H1 (cell line): Measurements from ENCODE around the gene SIGLEC12. TPM values are rescaled to one million over a fixed set of nuclear protein-coding genes. Genes with fewer than 3 reads are reported as not detected.

ENCODE experiments used
- CTCF ChIA-PET: fragments of 300-600 bp; sonication (Branson Sonifier 250); formaldehyde crosslinking; loops from one replicate; lab custom pipeline; 2021; ENCODE audit not compliant: partially characterized antibody; lab: Charles Lee
- POLR2A ChIA-PET: fragments of 300-600 bp; sonication (Branson Sonifier 250); formaldehyde crosslinking; loops from one replicate; lab custom pipeline; 2021; ENCODE audit warnings: inconsistent platforms; ENCODE audit not compliant: partially characterized antibody; lab: Charles Lee
- DNase-seq, 2 experiments: peaks; one replicate each; pipeline versions ENCODE4 v3.0.0 to v3.0.0-alpha.2; 2010 to 2022; ENCODE audit warnings: low spot score in 2 of 2, low read depth in 1 of 2, mixed read lengths in 1 of 2
- FAIRE-seq: peaks from 2 replicates; lab custom pipeline; 2011; peaks lifted over from hg19 to GRCh38; lab: Jason Lieb, UNC
- H2AFZ ChIP-seq: 2 replicates; pipeline ENCODE4 v1.8.1; 2012; ENCODE audit warnings: low read length, inconsistent platforms
- H2AK5ac ChIP-seq: 2 replicates; pipeline ENCODE4 v1.6.1; 2013; ENCODE audit warnings: low read depth, low read length
- H2BK120ac ChIP-seq: replicated peaks from 2 replicates; pipeline ENCODE3; 2013; ENCODE audit warnings: low read depth, low read length, inconsistent platforms
- H2BK12ac ChIP-seq: 2 replicates; pipeline ENCODE4 v1.6.1; 2013; ENCODE audit warnings: low read depth, low read length
- H2BK15ac ChIP-seq: 2 replicates; pipeline ENCODE4 v1.6.1; 2013; ENCODE audit warnings: low read length
- H2BK20ac ChIP-seq: 2 replicates; pipeline ENCODE4 v1.6.1; 2013; ENCODE audit warnings: low read length
- H2BK5ac ChIP-seq: 2 replicates; pipeline ENCODE4 v1.6.1; 2013; ENCODE audit warnings: low read depth, low read length
- H3K14ac ChIP-seq: 2 replicates; pipeline ENCODE4 v1.6.1; 2013; ENCODE audit warnings: inconsistent platforms; ENCODE audit not compliant: insufficient read length
- H3K18ac ChIP-seq: 2 replicates; pipeline ENCODE4 v1.6.1; 2013; ENCODE audit warnings: low read length; ENCODE audit errors: extremely low read depth
- H3K23ac ChIP-seq: 2 replicates; pipeline ENCODE4 v1.6.1; 2013; ENCODE audit warnings: inconsistent platforms; ENCODE audit not compliant: insufficient read length
- H3K23me2 ChIP-seq: 2 replicates; pipeline ENCODE4 v1.6.1; 2013; ENCODE audit warnings: low read depth, low read length
- H3K27ac ChIP-seq: 2 replicates; pipeline ENCODE4 v1.6.1; 2011; ENCODE audit warnings: low read depth, low read length, inconsistent platforms
- H3K27me3 ChIP-seq, 4 experiments: replicated peaks in 1 of 4; 1 replicate in 1 of 4; 2 replicates in 3 of 4; pipeline versions ENCODE4 v1.6.1 to v1.8.1; 2011 to 2013; ENCODE audit warnings: low read length in 3 of 4, mild to moderate bottlenecking in 3 of 4, inconsistent platforms in 2 of 4, mixed read lengths in 2 of 4, moderate library complexity in 1 of 4; ENCODE audit not compliant: control insufficient read depth in 3 of 4, insufficient read depth in 3 of 4; ENCODE audit errors: extremely low read depth in 1 of 4
- H3K36me3 ChIP-seq, 4 experiments: 2 replicates each; pipeline versions ENCODE4 v1.6.1 to v1.8.1; 2011 to 2013; ENCODE audit warnings: mild to moderate bottlenecking in 4 of 4, low read length in 3 of 4, moderate library complexity in 2 of 4, control low read depth in 1 of 4, inconsistent platforms in 1 of 4; ENCODE audit not compliant: insufficient read depth in 4 of 4, control insufficient read depth in 2 of 4
- H3K4ac ChIP-seq: replicated peaks from 2 replicates; pipeline ENCODE3; 2013; ENCODE audit warnings: low read length, low read depth, mixed read lengths, inconsistent platforms; ENCODE audit not compliant: insufficient read length
- H3K4me1 ChIP-seq, 4 experiments: replicated peaks in 1 of 4; 1 replicate in 1 of 4; 2 replicates in 3 of 4; pipeline versions ENCODE4 v1.6.1 to v1.8.1; 2011 to 2013; ENCODE audit warnings: low read length in 3 of 4, inconsistent platforms in 2 of 4, mixed read lengths in 1 of 4; ENCODE audit not compliant: insufficient read depth in 4 of 4, control insufficient read depth in 3 of 4
- H3K4me2 ChIP-seq, 2 experiments: 2 replicates each; pipeline versions ENCODE4 v1.6.1 to v1.8.1; 2011 to 2013; ENCODE audit warnings: low read depth in 2 of 2, low read length in 2 of 2, control low read depth in 1 of 2, inconsistent platforms in 1 of 2, mild to moderate bottlenecking in 1 of 2; ENCODE audit not compliant: insufficient read depth in 1 of 2
- H3K4me3 ChIP-seq, 4 experiments: fragments of 200-600, 300-600 bp in 1 of 4; sonication (generic), shearing (Covaris generic), sonication (Bioruptor Twin) in 1 of 4; 2 replicates each; pipeline versions ENCODE4 v1.5.1 to v1.8.1; 2011 to 2016; ENCODE audit warnings: low read length in 4 of 4, low read depth in 3 of 4, control low read depth in 2 of 4, inconsistent platforms in 2 of 4, mild to moderate bottlenecking in 2 of 4, mixed read lengths in 1 of 4, moderate library complexity in 1 of 4; ENCODE audit not compliant: insufficient read depth in 2 of 4; ENCODE audit errors: extremely low read depth in 1 of 4
- H3K56ac ChIP-seq: replicated peaks from 2 replicates; pipeline ENCODE3; 2013; ENCODE audit warnings: low read depth, mild to moderate bottlenecking, mixed read lengths, low read length, inconsistent platforms; ENCODE audit not compliant: insufficient read length
- H3K79me1 ChIP-seq: 2 replicates; pipeline ENCODE4 v1.6.1; 2013; ENCODE audit warnings: low read depth, low read length, control low read depth
- H3K79me2 ChIP-seq, 2 experiments: 2 replicates each; pipeline versions ENCODE4 v1.6.1 to v1.8.1; 2012 to 2013; ENCODE audit warnings: low read length in 2 of 2, mild to moderate bottlenecking in 2 of 2, inconsistent platforms in 1 of 2; ENCODE audit not compliant: insufficient read depth in 2 of 2, control insufficient read depth in 1 of 2
- H3K9ac ChIP-seq, 4 experiments: replicated peaks in 1 of 4; 1 replicate in 1 of 4; 2 replicates in 3 of 4; pipeline versions ENCODE4 v1.6.1 to v1.8.1; 2011 to 2013; ENCODE audit warnings: low read depth in 3 of 4, low read length in 3 of 4, control low read depth in 2 of 4, mild to moderate bottlenecking in 2 of 4, moderate library complexity in 2 of 4, inconsistent platforms in 1 of 4; ENCODE audit errors: extremely low read depth in 1 of 4
- H3K9me3 ChIP-seq, 2 experiments: 2 replicates each; pipeline versions ENCODE4 v1.6.1 to v1.8.1; 2012 to 2013; ENCODE audit warnings: mild to moderate bottlenecking in 2 of 2, moderate library complexity in 2 of 2, control low read depth in 1 of 2, inconsistent platforms in 1 of 2, low read depth in 1 of 2, low read length in 1 of 2, mixed read lengths in 1 of 2; ENCODE audit not compliant: insufficient read depth in 2 of 2
- H4K20me1 ChIP-seq, 2 experiments: replicated peaks in 1 of 2; 2 replicates each; pipeline versions ENCODE3 to v1.8.1; 2011 to 2013; ENCODE audit warnings: inconsistent platforms in 2 of 2, low read length in 2 of 2, mild to moderate bottlenecking in 1 of 2; ENCODE audit not compliant: insufficient read depth in 2 of 2, control insufficient read depth in 1 of 2
- H4K5ac ChIP-seq: 2 replicates; pipeline ENCODE4 v1.6.1; 2013; ENCODE audit warnings: low read length, low read depth, mixed read lengths, inconsistent platforms; ENCODE audit not compliant: insufficient read length
- H4K8ac ChIP-seq: 2 replicates; pipeline ENCODE4 v1.8.0; 2013; ENCODE audit warnings: mild to moderate bottlenecking, moderate library complexity, low read length, inconsistent platforms; ENCODE audit not compliant: insufficient read depth; ENCODE audit errors: extremely low read depth
- H4K91ac ChIP-seq: replicated peaks from 2 replicates; pipeline ENCODE3; 2013; ENCODE audit warnings: low read length, mixed read lengths, inconsistent platforms; ENCODE audit not compliant: insufficient read length
- BCL11A ChIP-seq, 2 experiments: IDR thresholded peaks; one replicate each; pipeline ENCODE4 v1.6.1; 2011; ENCODE audit warnings: low read depth in 2 of 2, low read length in 2 of 2, mild to moderate bottlenecking in 2 of 2
- CTCF ChIP-seq, 3 experiments: IDR thresholded peaks; 1 replicate in 2 of 3; 2 replicates in 1 of 3; pipeline versions ENCODE4 v1.5.1 to v1.6.1; 2011; ENCODE audit warnings: low read length in 3 of 3, mild to moderate bottlenecking in 3 of 3, inconsistent platforms in 2 of 3, low read depth in 1 of 3, moderate library complexity in 1 of 3; ENCODE audit not compliant: insufficient read depth in 1 of 3; ENCODE audit errors: control extremely low read depth in 1 of 3
- NRF1 ChIP-seq: IDR thresholded peaks from 2 replicates; pipeline ENCODE4 v1.6.1; 2011; ENCODE audit warnings: mild to moderate bottlenecking, low read depth, low read length, improper control_type of control experiment
- POU5F1 ChIP-seq: IDR thresholded peaks from 2 replicates; pipeline ENCODE4 v1.6.1; 2011; ENCODE audit warnings: low read depth, mild to moderate bottlenecking, low read length, moderate library complexity
- RNF2 ChIP-seq: fragments of 200-900, 300-1000 bp; sonication (generic); IDR thresholded peaks from 2 replicates; pipeline ENCODE4 v1.7.1; 2016; ENCODE audit warnings: borderline replicate concordance, low read depth, mild to moderate bottlenecking, antibody characterized with exemption, low read length; ENCODE audit not compliant: poor library complexity, severe bottlenecking; ENCODE audit errors: missing control alignments
- RXRA ChIP-seq: IDR thresholded peaks from 2 replicates; pipeline ENCODE4 v1.6.1; 2011; ENCODE audit warnings: low read depth, mild to moderate bottlenecking, low read length, moderate library complexity; ENCODE audit not compliant: insufficient read depth
- SUZ12 ChIP-seq: fragments of 200-600 bp; sonication (generic); IDR thresholded peaks from 2 replicates; pipeline ENCODE4 v1.6.1; 2012; ENCODE audit warnings: mild to moderate bottlenecking, inconsistent platforms, low read length, moderate library complexity, mixed read lengths
- TAF1 ChIP-seq: IDR thresholded peaks from 2 replicates; pipeline ENCODE4 v1.6.1; 2011; ENCODE audit warnings: mild to moderate bottlenecking, low read depth, low read length
- WGBS, 2 experiments: shearing (Covaris generic) in 1 of 2; methylation state at CpG; one replicate each; pipeline versions ENCODE4 v1.1.6 to v1.1.7; 2013 to 2015; ENCODE audit warnings: low lambda C conversion rate in 2 of 2, mixed read lengths in 2 of 2, inconsistent platforms in 1 of 2, low coverage in 1 of 2, missing lambda C conversion rate in 1 of 2; ENCODE audit not compliant: insufficient replicate concordance in 2 of 2, insufficient coverage in 1 of 2, insufficient read length in 1 of 2; ENCODE audit errors: extremely low coverage in 1 of 2, missing lambda C conversion rate in 1 of 2; 5-methylcytosine and 5-hydroxymethylcytosine counted together
- polyA plus RNA-seq, 7 experiments: library from polyadenylated mRNA; depleted of rRNA in 3 of 7; stranded (reverse) in 5 of 7; unstranded in 2 of 7; fragments of >200 nt in 5 of 7; fragments of 200-250 nt in 2 of 7; gene quantifications; 1 replicate in 5 of 7; 2 replicates in 1 of 7; 4 replicates in 1 of 7; pipeline versions ENCODE4 v1.2.1 to v1.2.3, GENCODE V29; 2011 to 2013; ENCODE audit warnings: missing spikeins in 2 of 7, mixed read lengths in 2 of 7
- total RNA-seq: library from RNA; stranded (reverse); fragmentation: NEBNext Ultra II Directional; extraction: Animal tissue kit (Norgen Biotek cat#: 25700); gene quantifications from 2 replicates; pipeline ENCODE4 v1.2.1, GENCODE V29; 2021

The SIGLEC12 gene
- total and polyA plus RNA-seq, 2 of the 8 experiments (the other 6 are each of a cell fraction or from before 2014, with no cell fraction given): not detected

GRCh38 chr19:51488491-51488890, 13.1 kb downstream of the SIGLEC12 start:
- CTCF ChIA-PET: interaction anchor here (0.5 to 1.9 kb wide), 2 partner anchors 15 to 51 kb away, joined by 3 to 7 read pairs; no protein-coding TSS in a partner anchor
- FAIRE-seq: no peak
- H4K8ac ChIP-seq: no peak overlapping the region

More at GRCh38 chr19:51488491-51488890, 13.1 kb downstream of the SIGLEC12 start:
- Histone ChIP-seq H3K4me1 (no peaks in the 10 kb centered on the region), H3K14ac (no peak overlapping the region), H4K91ac (no peak overlapping the region), H3K27me3 (no peaks in the 10 kb centered on the region), H3K23me2 (no peaks in the 10 kb centered on the region; the same call in 1 of the 2 replicates), H3K9ac (no peak overlapping the region), H4K20me1 (no peaks in the 10 kb centered on the region), H3K18ac (no peak overlapping the region), H2BK20ac (no peak overlapping the region), H3K4me3 (no peak overlapping the region), H3K4me2 (no peak overlapping the region), H3K4ac (no peak overlapping the region), H3K36me3 (no peaks in the 10 kb centered on the region), H3K56ac (no peak overlapping the region), H2AFZ (no peak overlapping the region), H4K5ac (no peak overlapping the region), H2BK15ac (no peak overlapping the region), H3K79me2 (no peaks in the 10 kb centered on the region), H2AK5ac (no peak overlapping the region), H2BK12ac (no peak overlapping the region), H3K27ac (no peak overlapping the region), H3K23ac (no peak overlapping the region), H2BK5ac (no peak overlapping the region), H2BK120ac (no peak overlapping the region), H3K79me1 (no peaks in the 10 kb centered on the region), H3K9me3 (peaks cover 56 to 78% of the 10 kb centered on the region in 2 experiments)
- DNase-seq: no peak
- whole genome bisulfite sequencing, 2 experiments: 70% methylated on average over 3 of the region's 3 CpGs; no CpG with 5 or more reads in 1 of the 2 experiments
- POLR2A ChIA-PET: no interaction called here
- TF ChIP-seq POU5F1 (no peak), SUZ12 (no peak), BCL11A (IDR thresholded peaks at IDR 0.05; ENCODE audit: low read depth in 2 of 2, low read length in 2 of 2) (no peak), RXRA (no peak), CTCF (IDR thresholded peaks at IDR 0.05; ENCODE audit: control extremely low read depth in 1 of 3, insufficient read depth in 1 of 3, low read depth in 1 of 3, low read length in 3 of 3) (no peak), RNF2 (no peak), NRF1 (no peak), TAF1 (no peak)
